ACC112 (cell line): Measurements from ENCODE around the gene CDC45.

ENCODE experiments used
- H2AFZ ChIP-seq: fragments of 200-600 bp; sonication (generic); one replicate; pipeline ENCODE4 v1.6.0; 2017; ENCODE audit warnings: antibody characterized with exemption, low read length; ENCODE audit not compliant: unreplicated experiment
- H3K27ac ChIP-seq: fragments of 200-600 bp; sonication (generic); 2 replicates; pipeline ENCODE4 v1.5.1; 2014; ENCODE audit warnings: low read depth, mild to moderate bottlenecking, antibody characterized with exemption, low read length, moderate library complexity
- H3K27me3 ChIP-seq: fragments of 200-600 bp; sonication (generic); 2 replicates; pipeline ENCODE4 v1.6.1; 2014; ENCODE audit warnings: mild to moderate bottlenecking, antibody characterized with exemption, low read length, moderate library complexity, mixed read lengths; ENCODE audit not compliant: insufficient read depth
- H3K36me3 ChIP-seq: fragments of 200-600 bp; sonication (generic); 2 replicates; pipeline ENCODE4 v1.6.1; 2016; ENCODE audit warnings: mild to moderate bottlenecking, antibody characterized with exemption, low read length, moderate library complexity, mixed read lengths; ENCODE audit not compliant: insufficient read depth
- H3K4me1 ChIP-seq: fragments of 200-600 bp; sonication (generic); one replicate; pipeline ENCODE4 v1.6.1; 2016; ENCODE audit warnings: low read length, mixed read lengths; ENCODE audit not compliant: insufficient read depth, unreplicated experiment, control insufficient read depth
- H3K4me3 ChIP-seq: fragments of 200-600 bp; sonication (generic); 2 replicates; pipeline ENCODE4 v1.5.1; 2014; ENCODE audit warnings: mild to moderate bottlenecking, low read depth, low read length
- H3K79me2 ChIP-seq: fragments of 200-600 bp; sonication (generic); one replicate; pipeline ENCODE4 v1.6.0; 2016; ENCODE audit warnings: low read length; ENCODE audit not compliant: control insufficient read depth, unreplicated experiment, insufficient read depth

The CDC45 gene

GRCh38 chr22:19471572-19471971 is 8.1 kb upstream of the CDC45 start:
- H3K27ac ChIP-seq: no peak overlapping the region
- no peak overlapping the region for H3K4me3 ChIP-seq
- H3K36me3 ChIP-seq: 0 out of 2 replicates have a peak, but pooled peaks cover 4% of the 10 kb centered on the region
- no peak overlapping the region for H2AFZ ChIP-seq
- peaks cover 18% of the 10 kb centered on the region for H3K79me2 ChIP-seq
- H3K4me1 ChIP-seq: peaks cover 6% of the 10 kb centered on the region
- H3K27me3 ChIP-seq: no peaks in the 10 kb centered on the region

- Histone ChIP-seq H3K36me3 (0 out of 2 replicates have a peak, but pooled peaks cover 4% of the 10 kb centered on the region), H3K4me1 (peaks cover 9% of the 10 kb centered on the region), H3K27me3 (no peaks in the 10 kb centered on the region), H3K79me2 (peaks cover 22% of the 10 kb centered on the region), H2AFZ (no peak overlapping the region), H3K27ac (no peak overlapping the region), H3K4me3 (no peak overlapping the region)
Measured at GRCh38 chr22:19472233-19472632, 7.5 kb upstream of the CDC45 start.

- Histone ChIP-seq H3K36me3 (0 out of 2 replicates have a peak, but pooled peaks cover 4% of the 10 kb centered on the region), H3K79me2 (peaks cover 35% of the 10 kb centered on the region)
Measured at GRCh38 chr22:19473578-19473977, 6.1 kb upstream of the CDC45 start.

GRCh38 chr22:19476023-19476422 is 3.7 kb upstream of the CDC45 start:
- H3K4me3 ChIP-seq: no peak overlapping the region
- H3K79me2 ChIP-seq: peaks cover 48% of the 10 kb centered on the region
- no peaks in the 10 kb centered on the region for H3K27me3 ChIP-seq
- H3K4me1 ChIP-seq: peaks cover 14% of the 10 kb centered on the region
- H3K27ac ChIP-seq: no peak overlapping the region
- 0 out of 2 replicates have a peak, but pooled peaks cover 4% of the 10 kb centered on the region for H3K36me3 ChIP-seq
- no peak overlapping the region for H2AFZ ChIP-seq

More at GRCh38 chr22:19473578-19473977, 6.1 kb upstream of the CDC45 start:
- peaks cover 10% of the 10 kb centered on the region for H3K4me1 ChIP-seq
- H3K27me3 ChIP-seq: no peaks in the 10 kb centered on the region
- H3K27ac ChIP-seq: no peak overlapping the region
- H3K4me3 ChIP-seq: no peak overlapping the region
- H2AFZ ChIP-seq: no peak overlapping the region

GRCh38 chr22:19477321-19478044 is 2.2 kb upstream of the CDC45 start:
- H2AFZ ChIP-seq: no peak overlapping the region
- H3K27ac ChIP-seq: peak overlapping the region; percentile 93; the same call in 1 of the 2 replicates
- 0 out of 2 replicates have a peak, but pooled peaks cover 2% of the 10 kb centered on the region for H3K36me3 ChIP-seq

GRCh38 chr22:19478045-19478900 is 1.4 kb upstream of the CDC45 start:
- H3K4me1 ChIP-seq: peaks cover 27% of the 10 kb centered on the region
- H2AFZ ChIP-seq: no peak overlapping the region
- peaks cover 56% of the 10 kb centered on the region for H3K79me2 ChIP-seq
- no peaks in the 10 kb centered on the region for H3K27me3 ChIP-seq
- H3K36me3 ChIP-seq: no peaks in the 10 kb centered on the region
- H3K4me3 ChIP-seq: peak overlapping the region; percentile 97
- peak overlapping the region; percentile 93 for H3K27ac ChIP-seq

More at GRCh38 chr22:19477321-19478044, 2.2 kb upstream of the CDC45 start:
- Histone ChIP-seq H3K4me1 (peaks cover 20% of the 10 kb centered on the region), H3K27me3 (no peaks in the 10 kb centered on the region), H3K79me2 (peaks cover 54% of the 10 kb centered on the region), H3K4me3 (peak overlapping the region; percentile 97)

GRCh38 chr22:19478901-19479354 is 792 bp upstream of the CDC45 start, which contains the start of gene UFD1:
UFD1 (minus strand) TSS chr22:19479193; CDS start chr22:19479085, 108 bp downstream.
- no peaks in the 10 kb centered on the region for H3K27me3 ChIP-seq
- H3K79me2 ChIP-seq: peaks cover 53% of the 10 kb centered on the region
- peak within 1 kb of the TSS; percentile 35 for H2AFZ ChIP-seq
- peak within 1 kb of the TSS; percentile 97 for H3K4me3 ChIP-seq
- peaks cover 33% of the 10 kb centered on the region for H3K4me1 ChIP-seq
- H3K36me3 ChIP-seq: no peaks in the 10 kb centered on the region
- H3K27ac ChIP-seq: peak within 1 kb of the TSS; percentile 93

- Histone ChIP-seq H3K4me3 (peak overlapping the region; percentile 76), H3K79me2 (peaks cover 50% of the 10 kb centered on the region), H2AFZ (no peak overlapping the region), H3K27ac (no peak overlapping the region), H3K4me1 (peaks cover 41% of the 10 kb centered on the region), H3K36me3 (peaks cover under 1% of the 10 kb centered on the region; the same call in 1 of the 2 replicates), H3K27me3 (no peaks in the 10 kb centered on the region)
Measured at GRCh38 chr22:19480173-19480568, 451 bp downstream of the CDC45 start.

- Histone ChIP-seq H2AFZ (no peak overlapping the region), H3K27me3 (no peaks in the 10 kb centered on the region), H3K36me3 (peaks cover 4% of the 10 kb centered on the region; the same call in 1 of the 2 replicates), H3K27ac (no peak overlapping the region), H3K4me1 (peaks cover 40% of the 10 kb centered on the region), H3K4me3 (peak overlapping the region; percentile 76), H3K79me2 (peaks cover 44% of the 10 kb centered on the region)
Measured at GRCh38 chr22:19480789-19481188, 1.1 kb downstream of the CDC45 start.

GRCh38 chr22:19482297-19482696 is 2.6 kb downstream of the CDC45 start:
- Histone ChIP-seq H3K27ac (peak overlapping the region; percentile 84), H3K36me3 (peaks cover 4% of the 10 kb centered on the region; the same call in 1 of the 2 replicates), H3K79me2 (peaks cover 33% of the 10 kb centered on the region), H3K4me3 (no peak overlapping the region), H3K4me1 (peaks cover 32% of the 10 kb centered on the region), H2AFZ (no peak overlapping the region), H3K27me3 (no peaks in the 10 kb centered on the region)
